GM21360 (cell line): ENCODE results near the gene PCDH9.

Experiments used
- ATAC-seq: cut with Tn5 transposase; IDR thresholded peaks from one replicate; pipeline ENCODE4 v1.9.1; 2021; ENCODE audit warnings: mild to moderate bottlenecking, moderate library complexity; ENCODE audit not compliant: unreplicated experiment

Gene PCDH9

GRCh38 chr13:67225252-67226159 is 4.6 kb downstream of the PCDH9 start:
- ATAC-seq, result no peak

DNA sequence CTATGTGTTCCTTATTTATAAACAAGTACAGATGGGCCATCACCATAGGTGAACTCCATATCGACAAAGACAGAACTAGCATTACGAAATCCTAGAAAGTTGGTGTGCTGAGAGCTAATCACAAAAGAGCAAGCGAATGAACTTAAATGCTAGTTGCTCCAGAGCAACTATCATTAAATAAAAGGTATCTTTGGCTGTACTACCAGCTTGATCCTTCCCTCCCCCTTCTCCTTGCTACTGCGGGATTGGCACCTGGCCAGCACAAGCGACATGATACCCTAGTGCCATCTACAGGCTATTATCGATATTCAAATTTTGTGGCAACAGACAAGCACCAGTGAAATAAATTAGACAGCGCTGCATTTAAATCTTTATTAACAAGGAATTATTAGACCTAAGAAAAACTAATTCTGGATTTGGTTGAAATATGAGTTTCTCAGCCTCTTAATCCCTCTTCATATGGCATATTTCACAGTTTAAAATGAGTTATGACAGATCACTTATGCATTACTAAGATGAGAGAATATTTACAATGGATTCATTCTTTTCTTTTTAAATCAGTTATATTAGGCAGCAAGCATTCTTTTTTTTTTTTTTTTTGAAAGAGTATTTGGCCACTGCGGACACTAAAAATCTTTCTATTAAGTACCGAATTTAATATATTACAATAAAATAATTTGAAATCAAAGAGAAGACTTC is 5.8 kb downstream of the PCDH9 start:
- ATAC-seq, result peak; percentile 75

- no peak for ATAC-seq
Observed at GRCh38 chr13:67223742-67224141, 6.4 kb downstream of the PCDH9 start.

DNA sequence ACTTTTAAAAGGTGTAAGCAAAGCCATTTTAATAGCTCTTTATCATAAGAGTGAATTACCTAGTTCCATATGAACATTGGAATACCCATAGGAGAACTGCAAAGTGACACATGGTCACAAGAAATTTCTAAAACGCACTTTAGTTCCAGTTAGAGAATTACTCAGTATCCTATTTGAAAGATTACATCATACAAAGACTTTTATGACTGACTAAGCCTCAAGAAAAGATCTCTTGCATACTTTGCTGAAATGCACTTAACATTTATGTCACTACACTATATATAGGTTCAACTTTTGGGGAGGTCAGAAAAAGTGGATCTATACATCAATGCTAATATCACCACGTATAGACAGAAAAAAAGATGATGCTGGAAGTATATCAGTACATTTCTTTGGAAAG is 7.1 kb downstream of the PCDH9 start:
- no peak for ATAC-seq

DNA sequence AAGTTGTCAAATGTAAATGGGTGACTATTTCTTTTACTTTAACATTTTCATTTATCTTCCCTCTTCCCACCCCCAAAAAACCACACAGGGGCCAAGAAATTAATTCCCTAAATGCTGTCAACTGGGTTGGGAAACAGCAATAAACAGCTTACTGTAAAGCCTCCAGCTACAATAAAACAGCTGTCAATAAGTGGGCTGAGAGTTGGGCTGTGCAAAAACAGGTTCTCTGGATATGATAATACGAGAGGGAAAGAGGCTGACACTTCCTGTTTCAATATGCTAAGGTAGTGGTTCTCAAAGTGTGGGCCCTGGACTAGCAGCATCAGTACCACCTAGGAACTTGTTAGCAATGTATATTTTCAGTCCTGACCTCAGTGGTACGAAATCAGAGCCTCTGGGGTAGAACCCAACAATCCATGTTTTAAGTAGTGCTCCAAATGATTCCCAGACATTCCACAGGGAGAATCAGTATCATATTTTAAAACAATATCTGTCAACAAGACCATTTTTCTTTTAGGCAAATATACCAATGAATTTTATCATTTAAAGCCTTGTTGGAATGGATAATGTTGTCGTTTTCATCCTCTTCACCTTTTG is 8.4 kb downstream of the PCDH9 start:
- ATAC-seq, result no peak

DNA sequence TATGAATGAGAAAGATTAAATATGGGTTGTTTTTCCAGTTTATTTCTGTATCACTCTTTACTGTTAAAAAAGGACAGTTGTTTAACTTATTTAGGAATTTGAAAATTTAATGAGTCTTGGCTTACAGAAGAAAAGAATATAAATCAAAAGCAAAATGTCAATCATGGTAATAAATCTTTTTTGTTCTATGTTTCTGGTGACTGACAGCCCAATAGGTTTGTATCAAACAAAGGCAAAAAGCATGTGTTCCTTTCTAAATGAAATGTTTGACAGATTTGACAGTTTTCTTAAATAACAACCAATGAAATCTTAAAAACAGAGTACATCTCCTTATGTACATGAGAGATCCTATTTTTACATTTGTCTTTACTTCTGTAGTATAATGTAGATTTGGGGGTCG is 11.0 kb downstream of the PCDH9 start:
- no peak for ATAC-seq

GRCh38 chr13:67217880-67218279 is 12.3 kb downstream of the PCDH9 start:
- no peak for ATAC-seq

GRCh38 chr13:67216864-67217263 is 13.3 kb downstream of the PCDH9 start:
- ATAC-seq, result no peak

- no peak for ATAC-seq
Observed at GRCh38 chr13:67210208-67210607, 19.9 kb downstream of the PCDH9 start.

DNA sequence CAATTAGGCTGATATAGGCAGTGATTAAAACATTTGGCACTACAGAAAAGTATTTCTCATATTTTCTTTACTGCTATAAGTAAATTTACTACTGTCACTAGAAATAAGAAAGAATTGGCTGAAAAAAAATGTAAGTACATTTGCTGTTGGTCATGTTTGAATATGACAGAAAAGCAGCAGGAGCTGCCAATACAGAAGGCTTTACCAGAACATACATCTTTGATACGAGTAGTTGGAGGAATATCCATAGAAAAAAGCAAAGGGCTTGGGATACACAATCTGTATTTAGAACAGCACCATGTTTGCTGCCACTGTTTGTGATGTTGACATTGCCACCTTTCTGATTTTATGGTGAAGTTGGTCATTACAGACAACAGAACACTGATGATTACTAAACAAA is 21.6 kb downstream of the PCDH9 start:
- no peak for ATAC-seq

DNA sequence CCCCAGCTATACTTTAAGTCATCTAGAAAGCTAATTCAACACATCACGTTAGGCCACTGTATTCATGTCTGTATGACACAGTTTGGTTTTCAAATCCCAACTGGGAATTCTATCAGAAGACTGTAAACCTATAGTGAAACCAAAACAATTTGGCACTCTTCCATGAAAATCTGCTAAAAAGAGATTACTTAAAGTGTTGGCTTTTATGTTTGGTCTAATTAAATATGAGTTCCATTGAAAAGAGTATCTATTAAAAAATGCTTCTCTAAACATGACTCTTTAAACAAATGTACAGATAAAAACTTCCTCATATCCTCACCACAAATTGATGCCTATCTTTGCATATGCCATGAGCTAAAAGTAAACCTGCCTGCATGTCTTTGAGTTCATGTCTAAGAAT is 25.4 kb downstream of the PCDH9 start:
- no peak for ATAC-seq

DNA sequence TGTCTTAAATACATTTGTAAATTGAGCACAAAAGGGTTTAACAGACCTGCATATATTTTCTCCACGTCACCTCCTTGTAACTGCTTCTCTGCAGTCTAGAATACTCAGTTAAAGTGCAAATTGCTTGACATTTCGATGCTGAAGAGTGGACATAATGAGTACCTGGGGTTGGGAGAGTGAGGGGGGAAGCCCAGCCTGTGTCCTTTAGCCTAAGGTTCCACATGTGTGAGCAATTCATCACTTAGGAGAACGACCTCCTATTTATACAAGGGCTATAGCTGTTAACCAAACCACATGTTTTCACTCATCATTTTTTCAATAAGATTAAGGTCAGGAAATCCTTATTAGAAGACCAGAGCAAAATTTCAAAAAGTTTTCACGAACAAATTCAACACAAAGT is 29.5 kb downstream of the PCDH9 start:
- ATAC-seq, result no peak

- ATAC-seq, result no peak
Observed at GRCh38 chr13:67200183-67200582, 30.0 kb downstream of the PCDH9 start.

DNA sequence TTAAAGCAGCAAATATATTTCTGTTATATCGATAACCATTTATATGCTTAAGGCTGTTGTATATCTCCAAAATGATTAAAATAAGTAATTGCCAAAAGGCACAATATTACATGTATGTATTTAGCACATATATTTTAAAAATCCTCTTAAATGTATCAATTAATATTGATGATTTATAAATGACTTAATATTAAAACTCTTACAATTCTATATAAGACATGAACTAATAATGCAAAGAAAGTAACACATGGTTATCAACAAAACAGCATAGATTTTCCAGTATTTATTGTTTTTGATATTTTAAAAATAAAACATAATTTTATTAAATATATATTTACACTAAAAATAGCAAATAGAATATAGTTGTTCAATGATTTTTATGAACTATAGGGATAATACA is 32.4 kb downstream of the PCDH9 start:
- no peak for ATAC-seq

DNA sequence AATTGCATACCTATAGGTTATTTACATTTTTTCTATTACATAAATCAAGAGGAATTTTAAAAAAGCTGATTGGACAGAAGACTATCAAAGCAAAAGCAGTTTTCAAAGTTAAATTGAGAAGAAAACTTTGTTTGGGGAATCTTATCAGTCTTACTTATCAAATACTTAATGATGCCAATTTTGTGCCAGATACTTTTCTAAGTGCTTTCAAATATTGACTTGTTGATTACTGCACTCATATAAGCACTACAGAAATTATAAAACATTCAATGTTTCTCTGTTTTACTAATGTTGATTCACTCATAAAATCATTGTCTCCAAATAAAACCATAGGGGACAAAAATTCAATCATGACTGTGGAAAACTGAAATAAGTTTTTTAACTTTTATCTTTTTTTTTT is 36.2 kb downstream of the PCDH9 start:
- no peak for ATAC-seq

DNA sequence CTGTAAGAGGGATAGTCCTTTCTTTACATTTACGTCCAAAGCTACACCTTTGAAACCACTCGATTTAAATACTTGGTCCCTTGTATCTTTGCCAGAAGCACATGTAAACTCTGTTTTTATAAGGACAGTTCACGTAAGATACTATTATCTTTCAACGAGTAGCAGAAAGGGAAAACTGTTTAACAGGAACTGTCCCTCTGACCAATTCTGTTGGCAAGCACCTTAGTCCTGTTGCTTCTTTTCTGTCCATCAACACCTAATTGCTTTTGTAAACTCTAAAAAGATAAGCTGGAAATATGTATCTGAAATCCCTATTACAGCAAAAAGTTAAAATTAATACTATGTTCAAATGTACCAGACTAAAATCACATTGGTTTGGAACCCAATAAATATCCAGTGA is 37.4 kb downstream of the PCDH9 start:
- ATAC-seq, result no peak

- no peak for ATAC-seq
Observed at GRCh38 chr13:67186995-67187569, 43.1 kb downstream of the PCDH9 start.

DNA sequence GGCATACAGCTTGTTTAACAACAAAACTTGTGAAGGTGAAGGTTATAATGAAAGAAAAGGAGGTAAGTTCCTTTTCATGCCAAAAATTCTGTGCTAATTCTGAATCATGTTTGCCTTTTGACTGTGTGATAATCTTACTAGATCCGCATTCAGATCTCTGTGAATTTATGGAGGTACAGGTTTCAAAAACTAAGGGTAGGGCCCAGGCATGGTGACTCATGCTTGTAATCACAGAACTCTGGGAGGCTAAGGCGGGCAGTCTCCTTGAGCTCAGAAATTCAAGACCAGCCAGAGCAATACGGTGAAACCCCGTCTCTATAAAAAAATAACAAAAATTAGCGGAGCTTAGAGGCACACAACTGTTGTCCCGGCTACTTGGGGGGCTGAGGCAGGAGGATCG is 45.9 kb downstream of the PCDH9 start:
- no peak for ATAC-seq

DNA sequence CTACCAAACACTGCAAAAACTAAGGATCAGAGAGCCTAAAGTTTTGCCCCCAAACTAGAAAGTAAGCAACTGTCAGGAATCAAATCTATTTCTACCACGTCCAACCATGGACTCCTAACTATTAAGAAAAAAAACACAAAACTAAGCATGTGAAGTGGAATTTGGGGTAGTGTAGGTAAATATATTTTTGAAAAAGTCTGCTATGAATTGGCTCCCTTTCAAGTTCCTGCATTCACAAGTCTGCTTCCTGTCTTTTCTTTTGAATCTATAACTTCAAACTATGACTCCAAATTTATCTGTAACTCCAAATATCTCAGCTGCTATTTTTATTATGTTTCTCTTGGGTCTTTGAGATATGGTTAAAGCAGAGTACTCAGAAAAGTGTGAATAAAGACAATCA is 47.0 kb downstream of the PCDH9 start:
- ATAC-seq, result no peak

DNA sequence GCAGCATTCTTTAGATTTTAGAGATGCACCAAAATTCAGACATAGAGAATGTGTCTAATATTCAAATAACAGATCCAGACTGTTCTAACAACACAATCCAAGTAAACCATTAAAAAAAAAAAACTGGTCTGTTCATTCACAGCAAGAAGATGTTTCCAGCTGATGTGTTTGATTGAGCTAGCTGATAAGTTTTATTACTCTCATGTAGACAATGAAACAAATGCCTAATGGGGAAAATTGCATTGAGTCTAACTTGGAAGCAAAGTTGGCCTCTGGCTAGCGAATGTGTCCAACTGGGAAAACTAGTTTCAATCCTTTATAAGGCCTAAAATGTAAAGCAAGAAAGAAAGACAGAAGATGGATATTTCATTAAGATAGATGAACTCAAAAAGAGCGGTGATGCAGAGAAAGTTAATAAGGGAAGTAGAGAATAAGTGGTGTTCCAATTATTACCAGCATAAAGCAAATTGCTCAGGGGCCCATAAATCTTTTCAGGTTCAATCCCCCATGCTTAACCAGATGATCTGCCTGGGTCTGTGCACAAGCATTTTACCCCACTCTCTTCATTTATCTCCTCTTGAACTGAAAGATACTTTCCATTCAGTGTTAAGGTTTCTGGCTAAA is 54.2 kb downstream of the PCDH9 start:
- ATAC-seq, result no peak

- ATAC-seq, result no peak
Observed at GRCh38 chr13:67168384-67168783, 61.8 kb downstream of the PCDH9 start.
